Psoas muscle (tissue), 8 donors: Measurements from ENCODE around the gene ZNF497. TPM values are rescaled to one million over a fixed set of nuclear protein-coding genes. Genes with fewer than 3 reads are reported as not detected.
A peak's percentile ranks its signal among the peaks of the same experiment; 100 is the strongest.

Experiments used
- ATAC-seq, 4 donors: fragments of 200-7000 bp; cut with Tn5 transposase; one replicate each; pipeline ENCODE4 v1.9.1; 2020; ENCODE audit warnings: moderate library complexity in 3 of 4, mild to moderate bottlenecking in 2 of 4
- DNase-seq, 2 donors: peaks; one replicate each; pipeline ENCODE4 v3.0.0-alpha.2; 2020
- H3K27ac ChIP-seq: fragments of 200-600 bp; one replicate; pipeline ENCODE4 v1.8.0; 2022
- H3K27me3 ChIP-seq, 3 donors: fragments of 200-600 bp in 1 of 3; one replicate each; pipeline versions ENCODE4 v1.6.1 to v1.8.0; 2013 to 2022; ENCODE audit warnings: low read length in 2 of 3, mild to moderate bottlenecking in 2 of 3, moderate library complexity in 1 of 3; ENCODE audit not compliant: insufficient read depth in 3 of 3
- H3K36me3 ChIP-seq, 2 donors: fragments of 200-600 bp in 1 of 2; one replicate each; pipeline versions ENCODE4 v1.6.1 to v1.8.0; 2013 to 2022; ENCODE audit warnings: low read depth in 1 of 2, mild to moderate bottlenecking in 1 of 2, moderate library complexity in 1 of 2; ENCODE audit not compliant: insufficient read depth in 1 of 2
- H3K4me1 ChIP-seq: fragments of 200-600 bp; one replicate; pipeline ENCODE4 v1.8.0; 2022
- H3K4me3 ChIP-seq: fragments of 200-600 bp; one replicate; pipeline ENCODE4 v1.8.0; 2022; ENCODE audit warnings: mild to moderate bottlenecking
- H3K9me3 ChIP-seq: fragments of 200-600 bp; one replicate; pipeline ENCODE4 v1.8.0; 2022
- CTCF ChIP-seq: fragments of 200-600 bp; IDR thresholded peaks from one replicate; pipeline ENCODE4 v1.8.0; 2022; ENCODE audit warnings: antibody characterized with exemption
- WGBS, 3 donors: extraction: QIAGEN DNeasy Blood & Tissue Kit; methylation state at CpG; one replicate each; pipeline versions ENCODE4 v1.1.6 to v1.1.7; 2013; 5-methylcytosine and 5-hydroxymethylcytosine counted together
- intact Hi-C, 2 donors: fragments of 100-400 bp; cut with DNase I; formaldehyde crosslinking; loops; one replicate each; pipeline versions ENCODE4 v1.11.0 to v1.14.2; 2022
- polyA plus RNA-seq, 3 donors: library from polyadenylated mRNA; stranded (reverse); fragments of 200-250 nt; gene quantifications; one replicate each; pipeline ENCODE4 v1.2.3, GENCODE V29; 2013
- total RNA-seq, 4 donors: library from RNA; stranded (reverse); fragmentation: NEBNext Ultra II Directional in 2 of 4; extraction: Animal tissue kit (Norgen Biotek cat#: 25700) in 2 of 4; gene quantifications; one replicate each; pipeline versions ENCODE4 v1.2.1 to v1.2.4, GENCODE V29; 2021 to 2023
- donor health status: healthy with polysubstance abuse.
- donor health status: DM: no; HTN: no; CAD: no; lungs with moderate emphysema.
- donor health status: Bipolar disorder and iron deficiency.
- donor health status: healthy.
- donor health status: DM: yes; HTN: yes; CAD: no.
- donor health status: DM: no; HTN: no; CAD: no.
- donor health status: DM: no; HTN: no; CAD: no.
- donor health status: DM: yes; HTN: yes; CAD: no.

Gene ZNF497
- total and polyA plus RNA-seq, 7 donors = 0.08 to 0.43 (median 0.25) TPM

GRCh38 chr19:58385313-58385890, 22.9 kb upstream of the ZNF497 start:
- ATAC-seq (no peak), DNase-seq (peak in 1 of 2 donors; percentile 57)
- WGBS, 3 donors = 65 to 74% (median 71%) methylated on average over 9 of the region's 9 CpGs
- H3K9me3 ChIP-seq = no peaks in the 10 kb centered on the region
- peaks cover 3 to 22% of the 10 kb centered on the region in 2 donors for H3K36me3 ChIP-seq
- intact Hi-C loops = loop anchor here in 1 of 2 donors (2.0 kb wide), 1 partner anchor 15 kb away; no protein-coding TSS in a partner anchor
- peak overlapping the region; percentile 96 for H3K27ac ChIP-seq
- H3K27me3 ChIP-seq = no peaks in the 10 kb centered on the region
- H3K4me3 ChIP-seq = peak overlapping the region; percentile 91
- no peak for TF ChIP-seq CTCF
- H3K4me1 ChIP-seq = peaks cover 36% of the 10 kb centered on the region

- ATAC-seq (no peak), DNase-seq (peak in 1 of 2 donors; percentile 39)
- Histone ChIP-seq H3K27me3 (no peaks in the 10 kb centered on the region), H3K36me3 (peaks cover under 1% of the 10 kb centered on the region in 2 donors), H3K4me3 (no peak overlapping the region), H3K27ac (no peak overlapping the region), H3K9me3 (no peaks in the 10 kb centered on the region), H3K4me1 (peaks cover 36% of the 10 kb centered on the region)
- TF ChIP-seq CTCF = no peak
- intact Hi-C loops = no loop called here
- whole genome bisulfite sequencing, 3 donors = 81 to 87% (median 86%) methylated on average over 6 of the region's 6 CpGs
Measured at GRCh38 chr19:58382997-58383603, 20.5 kb upstream of the ZNF497 start.

GRCh38 chr19:58381460-58382212, 19.1 kb upstream of the ZNF497 start:
- ATAC-seq (no peak), DNase-seq (peak in 1 of 2 donors; percentile 55)
- Histone ChIP-seq H3K4me3 (peak overlapping the region; percentile 76), H3K36me3 (no peaks in the 10 kb centered on the region), H3K9me3 (no peaks in the 10 kb centered on the region), H3K27me3 (no peaks in the 10 kb centered on the region), H3K4me1 (peaks cover 31% of the 10 kb centered on the region), H3K27ac (peak overlapping the region; percentile 90)
- intact Hi-C loops = no loop called here
- 29 to 32% (median 30%) methylated on average over 26 of the region's 26 CpGs for WGBS, 3 donors
- no peak for TF ChIP-seq CTCF

GRCh38 chr19:58380662-58381459, 18.3 kb upstream of the ZNF497 start, which contains the start of gene ZNF837:
TSS of gene ZNF837 (minus strand) at chr19:58381030. CDS start at chr19:58369332, 11,698 bp downstream.
- H3K27me3 ChIP-seq = no peaks in the 10 kb centered on the region
- DNase-seq (peak; percentile 98 to 99), ATAC-seq (peak; percentile 90 to 95 (median 94))
- H3K4me3 ChIP-seq = peak within 1 kb of the TSS; percentile 76
- peaks cover 29% of the 10 kb centered on the region for H3K4me1 ChIP-seq
- peak within 1 kb of the TSS; percentile 90 for H3K27ac ChIP-seq
- intact Hi-C loops = no loop called here
- no peaks in the 10 kb centered on the region for H3K36me3 ChIP-seq
- WGBS, 3 donors = 0 to 1% (median 0%) methylated on average over 62 to 83 of the region's 83 CpGs
- no peak for TF ChIP-seq CTCF
- no peaks in the 10 kb centered on the region for H3K9me3 ChIP-seq
